Measurements from ENCODE around the gene CD8A. TPM values are rescaled to one million over a fixed set of nuclear protein-coding genes. Genes with fewer than 3 reads are reported as not detected.

Gene CD8A
- total RNA-seq, 1 donor from 2014 or later = 0.34 TPM

- Histone ChIP-seq H3K79me2 (ENCODE audit: low read depth) (no peaks in the 10 kb centered on the region), H3K27ac (no peak overlapping the region), H3K4me2 (no peak overlapping the region), H2AFZ (replicated peaks) (no peak overlapping the region), H3K4me1 (no peaks in the 10 kb centered on the region), H4K20me1 (ENCODE audit: low read depth) (no peaks in the 10 kb centered on the region), H3K9ac (no peak overlapping the region), H3K27me3 (peaks cover 43% of the 10 kb centered on the region), H3K9me3 (ENCODE audit: low read depth) (no peaks in the 10 kb centered on the region), H3F3A (ENCODE audit: low read depth) (peaks cover 5% of the 10 kb centered on the region), H3K4me3 (no peak overlapping the region), H3K36me3 (no peaks in the 10 kb centered on the region)
- Mint-ChIP-seq H3K27me3 (ENCODE audit: insufficient read depth, low read depth) (peaks cover 10% of the 10 kb centered on the region), H3K36me3 (no peaks in the 10 kb centered on the region), H3K9me3 (no peaks in the 10 kb centered on the region), H3K4me1 (peaks cover 6% of the 10 kb centered on the region), H3K27ac (no peak overlapping the region), H3K4me3 (peak overlapping the region; percentile 69)
- DNase-seq (ENCODE audit: low spot score) = no peak
- TF ChIP-seq CTCF (IDR thresholded peaks at IDR 0.05) (no peak), EZH2 (IDR thresholded peaks at IDR 0.05) (no peak), EZH2phosphoT487 (IDR thresholded peaks at IDR 0.05) (no peak)
Observed at GRCh38 chr2:86806059-86806857, 15.5 kb upstream of the CD8A start.

GRCh38 chr2:86800856-86801567 lies 10.3 kb upstream of the CD8A start:
- no peaks in the 10 kb centered on the region for H3K4me1 ChIP-seq
- H3K4me3 ChIP-seq = no peak overlapping the region
- H3K27me3 ChIP-seq = peaks cover 13% of the 10 kb centered on the region
- Mint-ChIP-seq H3K27me3 (ENCODE audit: insufficient read depth, low read depth) (peaks cover 3% of the 10 kb centered on the region), H3K36me3 (no peaks in the 10 kb centered on the region), H3K9me3 (peaks cover 15% of the 10 kb centered on the region), H3K4me3 (no peak overlapping the region), H3K4me1 (no peaks in the 10 kb centered on the region), H3K27ac (no peak overlapping the region)
- no peak overlapping the region for H2AFZ ChIP-seq (replicated peaks)
- no peak for DNase-seq (ENCODE audit: low spot score)
- no peak overlapping the region for H3K9ac ChIP-seq
- H3K4me2 ChIP-seq = no peak overlapping the region
- no peaks in the 10 kb centered on the region for H3F3A ChIP-seq (ENCODE audit: low read depth)
- TF ChIP-seq EZH2 (IDR thresholded peaks at IDR 0.05) = no peak
- TF ChIP-seq EZH2phosphoT487 (IDR thresholded peaks at IDR 0.05) = no peak
- TF ChIP-seq CTCF (IDR thresholded peaks at IDR 0.05) = no peak
- H4K20me1 ChIP-seq (ENCODE audit: low read depth) = no peaks in the 10 kb centered on the region
- no peak overlapping the region for H3K27ac ChIP-seq
- H3K79me2 ChIP-seq (ENCODE audit: low read depth) = no peaks in the 10 kb centered on the region
- no peaks in the 10 kb centered on the region for H3K9me3 ChIP-seq (ENCODE audit: low read depth)
- no peaks in the 10 kb centered on the region for H3K36me3 ChIP-seq

GRCh38 chr2:86794861-86795260 lies 4.1 kb upstream of the CD8A start:
- Histone ChIP-seq H3K9ac (no peak overlapping the region), H2AFZ (replicated peaks) (no peak overlapping the region), H3K4me3 (no peak overlapping the region), H3K27ac (no peak overlapping the region), H3K36me3 (no peaks in the 10 kb centered on the region), H3K79me2 (ENCODE audit: low read depth) (no peaks in the 10 kb centered on the region), H3K9me3 (ENCODE audit: low read depth) (no peaks in the 10 kb centered on the region), H3K4me1 (no peaks in the 10 kb centered on the region), H3F3A (ENCODE audit: low read depth) (no peaks in the 10 kb centered on the region), H3K4me2 (no peak overlapping the region), H3K27me3 (peaks cover 57% of the 10 kb centered on the region), H4K20me1 (ENCODE audit: low read depth) (peaks cover 3% of the 10 kb centered on the region)
- no peak overlapping the region for H3K27ac Mint-ChIP-seq
- no peak for DNase-seq (ENCODE audit: low spot score)
- no peaks in the 10 kb centered on the region for H3K36me3 Mint-ChIP-seq
- H3K27me3 Mint-ChIP-seq (ENCODE audit: insufficient read depth, low read depth) = peaks cover 35% of the 10 kb centered on the region
- no peak for TF ChIP-seq CTCF (IDR thresholded peaks at IDR 0.05)
- TF ChIP-seq EZH2phosphoT487 (IDR thresholded peaks at IDR 0.05) = no peak
- no peak for TF ChIP-seq EZH2 (IDR thresholded peaks at IDR 0.05)
- peaks cover 26% of the 10 kb centered on the region for H3K9me3 Mint-ChIP-seq
- peaks cover 12% of the 10 kb centered on the region for H3K4me1 Mint-ChIP-seq
- no peak overlapping the region for H3K4me3 Mint-ChIP-seq
